Stomach (tissue), 4 donors: ENCODE data around the gene NUMB.

ENCODE experiments used
- POLR2A ChIP-seq, 4 donors: fragments of 450-650 bp; IDR thresholded peaks; one replicate each; pipeline ENCODE4 v1.6.1; 2016; ENCODE audit warnings: antibody characterized with exemption in 4 of 4, control low read depth in 2 of 4, mild to moderate bottlenecking in 1 of 4, moderate library complexity in 1 of 4
- POLR2AphosphoS5 ChIP-seq, 3 donors: sonication (generic); formaldehyde crosslinking; IDR thresholded peaks; one replicate each; pipeline ENCODE4 v1.6.1; 2016; ENCODE audit warnings: antibody characterized with exemption in 3 of 3
- TF ChIP-seq, protein P1 (sequence below), 7 experiments: fragments of 450-650 bp in 4 of 7; fragments of 200-600 bp in 3 of 7; sonication (generic) in 3 of 7; IDR thresholded peaks; one replicate each; pipeline ENCODE4 v1.5.1; 2016 to 2019; ENCODE audit warnings: antibody characterized with exemption in 7 of 7, control low read depth in 2 of 7, mild to moderate bottlenecking in 1 of 7

DNA sequence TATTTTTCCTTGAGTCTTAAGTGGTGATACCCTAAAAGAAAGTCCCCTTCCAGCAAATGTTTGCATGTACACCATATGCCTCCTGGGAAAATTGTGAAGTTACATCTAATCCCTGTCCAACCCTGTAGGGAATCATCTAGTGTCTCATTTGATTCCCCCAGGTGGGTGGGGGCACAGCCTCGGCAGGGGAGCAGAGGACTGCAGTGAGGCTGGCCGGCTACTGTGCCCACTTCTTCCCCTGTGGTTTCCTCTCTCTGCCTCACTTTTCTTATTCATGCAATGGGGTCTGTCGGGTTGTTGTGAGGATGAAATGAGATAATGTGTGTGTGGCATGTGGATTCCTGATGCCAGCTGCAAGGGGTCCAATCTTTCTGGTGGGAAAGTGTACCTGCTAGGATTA, 215.0 kb downstream of the NUMB start:
- TF ChIP-seq POLR2AphosphoS5 (IDR thresholded peaks at IDR 0.05) (no peak), POLR2A (IDR thresholded peaks at IDR 0.05) (no peak)
- TF ChIP-seq, protein P1, sequence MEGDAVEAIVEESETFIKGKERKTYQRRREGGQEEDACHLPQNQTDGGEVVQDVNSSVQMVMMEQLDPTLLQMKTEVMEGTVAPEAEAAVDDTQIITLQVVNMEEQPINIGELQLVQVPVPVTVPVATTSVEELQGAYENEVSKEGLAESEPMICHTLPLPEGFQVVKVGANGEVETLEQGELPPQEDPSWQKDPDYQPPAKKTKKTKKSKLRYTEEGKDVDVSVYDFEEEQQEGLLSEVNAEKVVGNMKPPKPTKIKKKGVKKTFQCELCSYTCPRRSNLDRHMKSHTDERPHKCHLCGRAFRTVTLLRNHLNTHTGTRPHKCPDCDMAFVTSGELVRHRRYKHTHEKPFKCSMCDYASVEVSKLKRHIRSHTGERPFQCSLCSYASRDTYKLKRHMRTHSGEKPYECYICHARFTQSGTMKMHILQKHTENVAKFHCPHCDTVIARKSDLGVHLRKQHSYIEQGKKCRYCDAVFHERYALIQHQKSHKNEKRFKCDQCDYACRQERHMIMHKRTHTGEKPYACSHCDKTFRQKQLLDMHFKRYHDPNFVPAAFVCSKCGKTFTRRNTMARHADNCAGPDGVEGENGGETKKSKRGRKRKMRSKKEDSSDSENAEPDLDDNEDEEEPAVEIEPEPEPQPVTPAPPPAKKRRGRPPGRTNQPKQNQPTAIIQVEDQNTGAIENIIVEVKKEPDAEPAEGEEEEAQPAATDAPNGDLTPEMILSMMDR (IDR thresholded peaks at IDR 0.05) = no peak
